ENCODE results near the gene SOX6. TPM values are rescaled to one million over a fixed set of nuclear protein-coding genes. Genes with fewer than 3 reads are reported as not detected.

Gene SOX6
- total and polyA plus RNA-seq, 2 experiments from 2014 or later = 0.03 to 0.66 TPM

DNA sequence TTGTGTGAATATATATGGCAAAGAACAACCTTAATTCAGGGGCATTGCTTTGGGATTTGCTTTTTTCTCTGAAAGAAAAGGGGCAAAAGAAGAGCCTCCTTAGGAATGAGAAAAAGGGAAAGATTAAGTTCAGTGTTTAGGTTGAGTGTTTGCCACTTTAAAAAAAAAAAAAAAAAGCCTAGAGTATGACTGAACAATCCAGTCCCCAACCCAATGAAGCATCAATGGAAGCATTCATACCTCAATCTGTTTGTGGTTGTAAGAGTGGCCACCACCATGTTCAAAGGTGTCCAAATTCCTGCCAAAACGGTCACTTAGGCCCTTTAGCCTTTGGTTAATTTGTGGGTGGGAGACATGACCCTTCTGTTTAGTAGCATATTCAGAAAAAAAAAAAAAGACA lies 260.6 kb downstream of the SOX6 start:
- Mint-ChIP-seq H3K4me1 (peaks cover 7% of the 10 kb centered on the region), H3K36me3 (ENCODE audit: low read depth) (no peaks in the 10 kb centered on the region), H3K4me3 (no peak overlapping the region), H3K27ac (no peak overlapping the region), H3K27me3 (ENCODE audit: insufficient read depth, low read depth, poor library complexity) (no peaks in the 10 kb centered on the region), H3K9me3 (no peaks in the 10 kb centered on the region)
- ATAC-seq = no peak
- H3K4me2 ChIP-seq = no peak overlapping the region
- H3K79me2 ChIP-seq (replicated peaks; ENCODE audit: insufficient read depth) = no peaks in the 10 kb centered on the region
- H2AFZ ChIP-seq = no peak overlapping the region
- H3K9me2 ChIP-seq (ENCODE audit: insufficient read depth) = no peaks in the 10 kb centered on the region
- no peaks in the 10 kb centered on the region for H3K27me3 ChIP-seq (ENCODE audit: insufficient read depth)
- H3K27ac ChIP-seq (ENCODE audit: low read depth) = no peak overlapping the region
- H3K4me1 ChIP-seq (ENCODE audit: insufficient read depth) = 0 out of 2 replicates have a peak, but pooled peaks cover 6% of the 10 kb centered on the region
- no peak for TF ChIP-seq CREB1 (CRISPR knock-in tag; IDR thresholded peaks at IDR 0.05; ENCODE audit: low read depth)
- H3K36me3 ChIP-seq (ENCODE audit: insufficient read depth) = no peaks in the 10 kb centered on the region
- no peak for DNase-seq (ENCODE audit: low spot score)
- no peak overlapping the region for H3K4me3 ChIP-seq
- no peaks in the 10 kb centered on the region for H4K20me1 ChIP-seq (replicated peaks; ENCODE audit: insufficient read depth)
- no peaks in the 10 kb centered on the region for H3F3A ChIP-seq (replicated peaks; ENCODE audit: low read depth)

GRCh38 chr11:16093889-16094653 lies 262.3 kb downstream of the SOX6 start:
- ATAC-seq = no peak
- Histone ChIP-seq H3K4me3 (no peak overlapping the region), H3K9me2 (ENCODE audit: insufficient read depth) (no peaks in the 10 kb centered on the region), H2AFZ (no peak overlapping the region), H3K79me2 (replicated peaks; ENCODE audit: insufficient read depth) (no peaks in the 10 kb centered on the region), H3F3A (replicated peaks; ENCODE audit: low read depth) (no peaks in the 10 kb centered on the region), H3K36me3 (ENCODE audit: insufficient read depth) (no peaks in the 10 kb centered on the region), H3K27me3 (ENCODE audit: insufficient read depth) (no peaks in the 10 kb centered on the region), H4K20me1 (replicated peaks; ENCODE audit: insufficient read depth) (no peaks in the 10 kb centered on the region), H3K4me1 (ENCODE audit: insufficient read depth) (0 out of 2 replicates have a peak, but pooled peaks cover 6% of the 10 kb centered on the region), H3K4me2 (no peak overlapping the region), H3K27ac (ENCODE audit: low read depth) (no peak overlapping the region)
- H3K4me1 Mint-ChIP-seq = peaks cover 7% of the 10 kb centered on the region
- H3K27ac Mint-ChIP-seq = no peak overlapping the region
- H3K9me3 Mint-ChIP-seq = no peaks in the 10 kb centered on the region
- H3K27me3 Mint-ChIP-seq (ENCODE audit: insufficient read depth, low read depth, poor library complexity) = no peaks in the 10 kb centered on the region
- no peak overlapping the region for H3K4me3 Mint-ChIP-seq
- no peak for DNase-seq (ENCODE audit: low spot score)
- no peaks in the 10 kb centered on the region for H3K36me3 Mint-ChIP-seq (ENCODE audit: low read depth)
- TF ChIP-seq, protein P1, sequence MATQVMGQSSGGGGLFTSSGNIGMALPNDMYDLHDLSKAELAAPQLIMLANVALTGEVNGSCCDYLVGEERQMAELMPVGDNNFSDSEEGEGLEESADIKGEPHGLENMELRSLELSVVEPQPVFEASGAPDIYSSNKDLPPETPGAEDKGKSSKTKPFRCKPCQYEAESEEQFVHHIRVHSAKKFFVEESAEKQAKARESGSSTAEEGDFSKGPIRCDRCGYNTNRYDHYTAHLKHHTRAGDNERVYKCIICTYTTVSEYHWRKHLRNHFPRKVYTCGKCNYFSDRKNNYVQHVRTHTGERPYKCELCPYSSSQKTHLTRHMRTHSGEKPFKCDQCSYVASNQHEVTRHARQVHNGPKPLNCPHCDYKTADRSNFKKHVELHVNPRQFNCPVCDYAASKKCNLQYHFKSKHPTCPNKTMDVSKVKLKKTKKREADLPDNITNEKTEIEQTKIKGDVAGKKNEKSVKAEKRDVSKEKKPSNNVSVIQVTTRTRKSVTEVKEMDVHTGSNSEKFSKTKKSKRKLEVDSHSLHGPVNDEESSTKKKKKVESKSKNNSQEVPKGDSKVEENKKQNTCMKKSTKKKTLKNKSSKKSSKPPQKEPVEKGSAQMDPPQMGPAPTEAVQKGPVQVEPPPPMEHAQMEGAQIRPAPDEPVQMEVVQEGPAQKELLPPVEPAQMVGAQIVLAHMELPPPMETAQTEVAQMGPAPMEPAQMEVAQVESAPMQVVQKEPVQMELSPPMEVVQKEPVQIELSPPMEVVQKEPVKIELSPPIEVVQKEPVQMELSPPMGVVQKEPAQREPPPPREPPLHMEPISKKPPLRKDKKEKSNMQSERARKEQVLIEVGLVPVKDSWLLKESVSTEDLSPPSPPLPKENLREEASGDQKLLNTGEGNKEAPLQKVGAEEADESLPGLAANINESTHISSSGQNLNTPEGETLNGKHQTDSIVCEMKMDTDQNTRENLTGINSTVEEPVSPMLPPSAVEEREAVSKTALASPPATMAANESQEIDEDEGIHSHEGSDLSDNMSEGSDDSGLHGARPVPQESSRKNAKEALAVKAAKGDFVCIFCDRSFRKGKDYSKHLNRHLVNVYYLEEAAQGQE (IDR thresholded peaks at IDR 0.05; ENCODE audit: unreplicated experiment) = no peak
- no peak for TF ChIP-seq ZNF331 (CRISPR knock-in tag; IDR thresholded peaks at IDR 0.05; ENCODE audit: low read depth)
- TF ChIP-seq ETS1 (IDR thresholded peaks at IDR 0.05) = no peak
- TF ChIP-seq, protein P2, sequence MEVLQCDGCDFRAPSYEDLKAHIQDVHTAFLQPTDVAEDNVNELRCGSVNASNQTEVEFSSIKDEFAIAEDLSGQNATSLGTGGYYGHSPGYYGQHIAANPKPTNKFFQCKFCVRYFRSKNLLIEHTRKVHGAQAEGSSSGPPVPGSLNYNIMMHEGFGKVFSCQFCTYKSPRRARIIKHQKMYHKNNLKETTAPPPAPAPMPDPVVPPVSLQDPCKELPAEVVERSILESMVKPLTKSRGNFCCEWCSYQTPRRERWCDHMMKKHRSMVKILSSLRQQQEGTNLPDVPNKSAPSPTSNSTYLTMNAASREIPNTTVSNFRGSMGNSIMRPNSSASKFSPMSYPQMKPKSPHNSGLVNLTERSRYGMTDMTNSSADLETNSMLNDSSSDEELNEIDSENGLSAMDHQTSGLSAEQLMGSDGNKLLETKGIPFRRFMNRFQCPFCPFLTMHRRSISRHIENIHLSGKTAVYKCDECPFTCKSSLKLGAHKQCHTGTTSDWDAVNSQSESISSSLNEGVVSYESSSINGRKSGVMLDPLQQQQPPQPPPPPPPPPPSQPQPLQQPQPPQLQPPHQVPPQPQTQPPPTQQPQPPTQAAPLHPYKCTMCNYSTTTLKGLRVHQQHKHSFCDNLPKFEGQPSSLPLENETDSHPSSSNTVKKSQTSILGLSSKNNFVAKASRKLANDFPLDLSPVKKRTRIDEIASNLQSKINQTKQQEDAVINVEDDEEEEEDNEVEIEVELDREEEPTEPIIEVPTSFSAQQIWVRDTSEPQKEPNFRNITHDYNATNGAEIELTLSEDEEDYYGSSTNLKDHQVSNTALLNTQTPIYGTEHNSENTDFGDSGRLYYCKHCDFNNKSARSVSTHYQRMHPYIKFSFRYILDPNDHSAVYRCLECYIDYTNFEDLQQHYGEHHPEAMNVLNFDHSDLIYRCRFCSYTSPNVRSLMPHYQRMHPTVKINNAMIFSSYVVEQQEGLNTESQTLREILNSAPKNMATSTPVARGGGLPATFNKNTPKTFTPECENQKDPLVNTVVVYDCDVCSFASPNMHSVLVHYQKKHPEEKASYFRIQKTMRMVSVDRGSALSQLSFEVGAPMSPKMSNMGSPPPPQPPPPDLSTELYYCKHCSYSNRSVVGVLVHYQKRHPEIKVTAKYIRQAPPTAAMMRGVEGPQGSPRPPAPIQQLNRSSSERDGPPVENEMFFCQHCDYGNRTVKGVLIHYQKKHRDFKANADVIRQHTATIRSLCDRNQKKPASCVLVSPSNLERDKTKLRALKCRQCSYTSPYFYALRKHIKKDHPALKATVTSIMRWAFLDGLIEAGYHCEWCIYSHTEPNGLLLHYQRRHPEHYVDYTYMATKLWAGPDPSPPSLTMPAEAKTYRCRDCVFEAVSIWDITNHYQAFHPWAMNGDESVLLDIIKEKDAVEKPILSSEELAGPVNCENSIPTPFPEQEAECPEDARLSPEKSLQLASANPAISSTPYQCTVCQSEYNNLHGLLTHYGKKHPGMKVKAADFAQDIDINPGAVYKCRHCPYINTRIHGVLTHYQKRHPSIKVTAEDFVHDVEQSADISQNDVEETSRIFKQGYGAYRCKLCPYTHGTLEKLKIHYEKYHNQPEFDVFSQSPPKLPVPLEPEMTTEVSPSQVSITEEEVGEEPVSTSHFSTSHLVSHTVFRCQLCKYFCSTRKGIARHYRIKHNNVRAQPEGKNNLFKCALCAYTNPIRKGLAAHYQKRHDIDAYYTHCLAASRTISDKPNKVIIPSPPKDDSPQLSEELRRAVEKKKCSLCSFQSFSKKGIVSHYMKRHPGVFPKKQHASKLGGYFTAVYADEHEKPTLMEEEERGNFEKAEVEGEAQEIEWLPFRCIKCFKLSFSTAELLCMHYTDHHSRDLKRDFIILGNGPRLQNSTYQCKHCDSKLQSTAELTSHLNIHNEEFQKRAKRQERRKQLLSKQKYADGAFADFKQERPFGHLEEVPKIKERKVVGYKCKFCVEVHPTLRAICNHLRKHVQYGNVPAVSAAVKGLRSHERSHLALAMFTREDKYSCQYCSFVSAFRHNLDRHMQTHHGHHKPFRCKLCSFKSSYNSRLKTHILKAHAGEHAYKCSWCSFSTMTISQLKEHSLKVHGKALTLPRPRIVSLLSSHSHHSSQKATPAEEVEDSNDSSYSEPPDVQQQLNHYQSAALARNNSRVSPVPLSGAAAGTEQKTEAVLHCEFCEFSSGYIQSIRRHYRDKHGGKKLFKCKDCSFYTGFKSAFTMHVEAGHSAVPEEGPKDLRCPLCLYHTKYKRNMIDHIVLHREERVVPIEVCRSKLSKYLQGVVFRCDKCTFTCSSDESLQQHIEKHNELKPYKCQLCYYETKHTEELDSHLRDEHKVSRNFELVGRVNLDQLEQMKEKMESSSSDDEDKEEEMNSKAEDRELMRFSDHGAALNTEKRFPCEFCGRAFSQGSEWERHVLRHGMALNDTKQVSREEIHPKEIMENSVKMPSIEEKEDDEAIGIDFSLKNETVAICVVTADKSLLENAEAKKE (CRISPR knock-in tag; IDR thresholded peaks at IDR 0.05) = no peak
- TF ChIP-seq STAT1 (IDR thresholded peaks at IDR 0.05; ENCODE audit: unreplicated experiment) = no peak
- TF ChIP-seq ZNF114 (CRISPR knock-in tag; IDR thresholded peaks at IDR 0.05) = no peak
- no peak for TF ChIP-seq EZH2phosphoT487 (IDR thresholded peaks at IDR 0.05; ENCODE audit: unreplicated experiment)
- no peak for TF ChIP-seq JUNB (IDR thresholded peaks at IDR 0.05; ENCODE audit: unreplicated experiment)
- TF ChIP-seq POLR2AphosphoS5 (IDR thresholded peaks at IDR 0.05; ENCODE audit: low read depth) = no peak
- no peak for TF ChIP-seq CREB1 (CRISPR knock-in tag; IDR thresholded peaks at IDR 0.05; ENCODE audit: low read depth)
- TF ChIP-seq EZH2 (IDR thresholded peaks at IDR 0.05; ENCODE audit: low read depth, unreplicated experiment) = no peak

All from GM23338 (cell line).